ENCODE data around the gene ZFYVE21. TPM values are rescaled to one million over a fixed set of nuclear protein-coding genes. Genes with fewer than 3 reads are reported as not detected.

Gene ZFYVE21
- total RNA-seq, 1 experiment from 2014 or later: 28.4 TPM

DNA sequence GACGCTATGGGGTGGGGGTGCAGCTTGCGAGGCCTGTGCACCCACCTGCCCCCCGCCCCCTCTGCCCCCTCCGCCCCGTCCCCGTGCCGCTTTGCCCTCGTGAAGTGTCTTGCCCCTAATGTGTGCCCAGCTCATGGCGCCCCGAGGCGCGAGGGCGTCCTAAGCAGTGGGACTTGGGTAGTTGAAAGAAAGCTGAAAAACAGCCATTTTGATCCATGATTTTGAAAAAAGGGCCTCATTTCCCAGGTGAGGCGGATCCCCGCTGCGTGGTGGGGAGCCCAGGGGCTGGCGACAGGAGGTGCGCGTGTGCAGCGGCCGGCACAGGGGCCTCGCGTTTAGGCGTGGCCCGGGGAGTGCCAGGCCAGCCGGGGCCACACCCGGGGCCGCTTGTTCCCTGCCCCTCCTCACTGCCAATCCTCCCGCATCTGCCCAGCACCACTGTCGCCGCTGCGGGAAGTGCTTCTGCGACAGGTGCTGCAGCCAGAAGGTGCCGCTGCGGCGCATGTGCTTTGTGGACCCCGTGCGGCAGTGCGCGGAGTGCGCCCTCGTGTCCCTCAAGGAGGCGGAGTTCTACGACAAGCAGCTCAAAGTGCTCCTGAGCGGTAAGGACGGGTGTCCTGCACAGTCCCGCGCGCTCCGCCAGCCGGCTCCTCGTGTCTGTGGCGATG is 11.8 kb downstream of the ZFYVE21 start:
- Histone ChIP-seq H3K9me3 (ENCODE audit: low read length) (no peaks in the 10 kb centered on the region), H4K20me1 (ENCODE audit: insufficient read depth, low read depth, low read length) (peaks cover 12% of the 10 kb centered on the region; the same call in 1 of the 2 replicates), H2AFZ (ENCODE audit: low read length) (no peak overlapping the region), H3K9ac (ENCODE audit: low read length) (no peak overlapping the region), H3K9me2 (replicated peaks; ENCODE audit: insufficient read depth, low read length) (no peaks in the 10 kb centered on the region), H3K36me3 (ENCODE audit: insufficient read depth, low read length) (peaks cover 10% of the 10 kb centered on the region), H3K27me3 (ENCODE audit: low read length) (no peaks in the 10 kb centered on the region), H3K4me1 (ENCODE audit: low read length) (no peaks in the 10 kb centered on the region), H3K4me3 (ENCODE audit: low read length) (no peak overlapping the region), H3K79me2 (ENCODE audit: low read length) (peaks cover 36% of the 10 kb centered on the region), H3K4me2 (ENCODE audit: low read depth, low read length, poor library complexity, severe bottlenecking) (no peak overlapping the region), H3K27ac (ENCODE audit: low read length) (no peak overlapping the region)
- DNase-seq: no peak

DNA sequence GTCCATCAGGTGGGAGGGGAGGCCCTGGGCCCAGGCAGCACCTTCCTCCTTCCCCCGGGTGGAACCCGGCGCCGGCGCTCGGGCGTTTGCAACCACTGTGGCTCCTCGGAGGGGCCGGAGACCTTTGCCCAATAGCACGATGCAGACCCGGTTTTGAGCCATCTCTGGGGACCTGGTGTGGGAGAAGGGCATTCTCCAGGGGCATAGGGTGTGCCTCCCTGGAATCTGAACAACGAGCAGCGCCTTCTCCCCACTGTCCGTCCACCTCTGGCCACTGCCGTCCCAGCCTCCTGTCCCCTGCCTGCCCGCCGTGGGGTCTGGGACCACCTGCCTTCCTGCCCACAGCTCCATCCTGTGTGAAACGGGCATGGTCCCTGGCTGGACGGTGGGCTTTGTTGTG is 12.5 kb downstream of the ZFYVE21 start:
- H3K4me2 ChIP-seq (ENCODE audit: low read depth, low read length, poor library complexity, severe bottlenecking): no peak overlapping the region
- peaks cover 12% of the 10 kb centered on the region; the same call in 1 of the 2 replicates for H4K20me1 ChIP-seq (ENCODE audit: insufficient read depth, low read depth, low read length)
- H3K27ac ChIP-seq (ENCODE audit: low read length): no peak overlapping the region
- no peaks in the 10 kb centered on the region for H3K4me1 ChIP-seq (ENCODE audit: low read length)
- H3K36me3 ChIP-seq (ENCODE audit: insufficient read depth, low read length): peaks cover 10% of the 10 kb centered on the region
- H3K9me2 ChIP-seq (replicated peaks; ENCODE audit: insufficient read depth, low read length): no peaks in the 10 kb centered on the region
- H3K9ac ChIP-seq (ENCODE audit: low read length): no peak overlapping the region
- no peak overlapping the region for H3K4me3 ChIP-seq (ENCODE audit: low read length)
- peaks cover 32% of the 10 kb centered on the region for H3K79me2 ChIP-seq (ENCODE audit: low read length)
- H3K27me3 ChIP-seq (ENCODE audit: low read length): no peaks in the 10 kb centered on the region
- no peak for DNase-seq
- H2AFZ ChIP-seq (ENCODE audit: low read length): no peak overlapping the region
- no peaks in the 10 kb centered on the region for H3K9me3 ChIP-seq (ENCODE audit: low read length)

DNA sequence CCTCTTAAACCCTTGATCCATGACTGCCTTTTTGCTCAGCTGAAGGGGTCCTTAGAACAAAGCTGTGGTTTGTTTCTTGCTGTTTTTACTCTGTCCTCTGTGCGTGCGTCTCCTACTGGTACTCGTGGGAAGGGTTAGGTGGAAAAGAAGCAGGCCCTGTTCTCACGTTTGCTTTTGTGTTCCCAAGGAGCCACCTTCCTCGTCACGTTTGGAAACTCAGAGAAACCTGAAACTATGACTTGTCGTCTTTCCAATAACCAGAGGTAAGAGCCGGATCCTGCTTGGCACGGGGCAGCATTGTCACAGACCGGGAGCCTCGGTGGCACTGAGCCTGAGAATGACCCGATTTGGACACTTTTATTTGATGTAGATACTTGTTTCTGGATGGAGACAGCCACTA is 13.1 kb downstream of the ZFYVE21 start:
- no peaks in the 10 kb centered on the region for H3K27me3 ChIP-seq (ENCODE audit: low read length)
- DNase-seq: no peak
- H3K4me3 ChIP-seq (ENCODE audit: low read length): no peak overlapping the region
- H3K27ac ChIP-seq (ENCODE audit: low read length): no peak overlapping the region
- H3K9me3 ChIP-seq (ENCODE audit: low read length): no peaks in the 10 kb centered on the region
- no peaks in the 10 kb centered on the region for H3K4me1 ChIP-seq (ENCODE audit: low read length)
- no peak overlapping the region for H3K9ac ChIP-seq (ENCODE audit: low read length)
- H3K4me2 ChIP-seq (ENCODE audit: low read depth, low read length, poor library complexity, severe bottlenecking): no peak overlapping the region
- peaks cover 26% of the 10 kb centered on the region for H3K79me2 ChIP-seq (ENCODE audit: low read length)
- no peak overlapping the region for H2AFZ ChIP-seq (ENCODE audit: low read length)
- no peaks in the 10 kb centered on the region for H3K9me2 ChIP-seq (replicated peaks; ENCODE audit: insufficient read depth, low read length)
- H3K36me3 ChIP-seq (ENCODE audit: insufficient read depth, low read length): peaks cover 10% of the 10 kb centered on the region
- peaks cover 12% of the 10 kb centered on the region; the same call in 1 of the 2 replicates for H4K20me1 ChIP-seq (ENCODE audit: insufficient read depth, low read depth, low read length)

DNA sequence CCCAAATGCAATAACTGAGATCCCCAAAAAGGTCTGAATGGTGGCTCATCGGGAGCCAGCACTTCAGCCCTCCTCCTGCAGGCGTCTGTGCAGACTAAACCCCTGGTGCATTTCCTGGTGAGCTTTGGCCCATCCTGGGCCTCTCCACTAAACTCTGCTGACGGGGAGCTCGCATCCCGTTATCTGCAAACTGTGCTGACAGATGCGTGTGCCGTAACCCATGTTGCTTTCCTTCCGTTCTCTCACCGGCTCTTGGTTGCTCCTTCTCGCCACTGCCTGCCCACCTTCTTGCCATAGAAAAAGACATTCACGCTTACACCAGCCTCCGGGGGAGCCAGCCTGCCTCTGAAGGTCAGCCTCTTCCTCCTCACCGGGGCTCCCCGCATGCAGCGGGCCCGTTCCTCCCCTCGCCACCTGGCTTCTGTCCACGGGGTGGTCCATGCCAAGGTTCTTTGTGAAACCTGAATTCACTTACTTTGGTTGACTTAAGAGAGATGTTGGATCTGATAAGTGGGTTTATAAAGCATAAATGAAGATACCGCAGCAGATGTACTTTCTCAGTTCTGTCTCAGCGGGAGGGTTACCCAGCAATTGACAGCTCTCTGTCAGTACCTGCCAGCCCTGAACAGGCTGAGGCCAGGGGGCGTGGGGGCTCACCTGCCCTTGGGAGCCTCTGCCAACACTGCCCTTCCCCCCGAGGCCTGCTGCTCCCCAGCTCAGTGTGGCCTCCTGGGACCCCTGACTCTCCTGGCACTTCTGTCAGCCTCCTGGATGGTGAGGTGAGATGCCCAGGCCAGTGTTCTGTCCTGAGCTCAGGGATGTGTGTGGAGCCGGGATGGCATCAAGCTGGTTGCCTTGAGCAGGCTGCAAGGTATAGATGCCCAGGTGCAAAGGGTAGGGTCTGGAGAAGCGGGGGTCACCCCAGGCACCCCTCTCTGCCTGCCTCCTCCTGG is 14.2 kb downstream of the ZFYVE21 start:
- no peaks in the 10 kb centered on the region for H3K9me3 ChIP-seq (ENCODE audit: low read length)
- H3K4me3 ChIP-seq (ENCODE audit: low read length): no peak overlapping the region
- H3K79me2 ChIP-seq (ENCODE audit: low read length): peaks cover 17% of the 10 kb centered on the region
- peaks cover 10% of the 10 kb centered on the region for H3K36me3 ChIP-seq (ENCODE audit: insufficient read depth, low read length)
- H3K4me2 ChIP-seq (ENCODE audit: low read depth, low read length, poor library complexity, severe bottlenecking): no peak overlapping the region
- H3K9ac ChIP-seq (ENCODE audit: low read length): no peak overlapping the region
- no peak overlapping the region for H3K27ac ChIP-seq (ENCODE audit: low read length)
- H4K20me1 ChIP-seq (ENCODE audit: insufficient read depth, low read depth, low read length): peaks cover 8% of the 10 kb centered on the region; the same call in 1 of the 2 replicates
- no peak overlapping the region for H2AFZ ChIP-seq (ENCODE audit: low read length)
- no peaks in the 10 kb centered on the region for H3K4me1 ChIP-seq (ENCODE audit: low read length)
- H3K9me2 ChIP-seq (replicated peaks; ENCODE audit: insufficient read depth, low read length): no peaks in the 10 kb centered on the region
- no peaks in the 10 kb centered on the region for H3K27me3 ChIP-seq (ENCODE audit: low read length)
- DNase-seq: no peak

DNA sequence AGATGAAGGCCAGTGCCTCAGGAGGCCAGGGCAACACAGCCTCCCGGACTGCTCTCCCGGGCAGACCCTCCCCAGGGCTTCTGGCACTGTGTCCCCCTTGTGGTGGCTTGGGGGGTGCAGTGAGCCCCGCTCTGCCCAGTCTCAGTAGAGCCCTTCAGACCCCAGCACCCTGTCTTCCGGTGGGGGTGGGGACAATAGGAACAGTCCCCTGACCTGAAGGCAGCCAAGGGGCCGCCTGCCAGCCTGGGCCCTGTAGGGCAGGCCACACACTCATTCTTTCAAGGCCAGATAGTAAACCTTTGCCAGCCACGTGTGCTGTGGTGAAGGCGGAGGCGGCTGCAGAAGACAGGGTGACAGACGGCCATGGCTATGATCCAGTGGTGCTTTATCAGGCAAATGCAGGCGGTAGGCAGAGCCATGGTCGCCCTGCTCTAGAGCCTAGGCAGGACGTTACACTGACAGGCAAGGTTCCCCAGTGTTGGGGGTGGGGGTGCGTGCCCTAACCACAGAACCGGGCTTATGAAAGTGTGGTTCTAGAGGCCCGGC is 15.0 kb downstream of the ZFYVE21 start:
- no peak for DNase-seq
- Histone ChIP-seq H3K36me3 (ENCODE audit: insufficient read depth, low read length) (peaks cover 10% of the 10 kb centered on the region), H3K27me3 (ENCODE audit: low read length) (no peaks in the 10 kb centered on the region), H3K4me3 (ENCODE audit: low read length) (no peak overlapping the region), H3K79me2 (ENCODE audit: low read length) (peaks cover 9% of the 10 kb centered on the region), H2AFZ (ENCODE audit: low read length) (no peak overlapping the region), H3K4me1 (ENCODE audit: low read length) (no peaks in the 10 kb centered on the region), H3K4me2 (ENCODE audit: low read depth, low read length, poor library complexity, severe bottlenecking) (no peak overlapping the region), H3K9me3 (ENCODE audit: low read length) (no peaks in the 10 kb centered on the region), H3K9me2 (replicated peaks; ENCODE audit: insufficient read depth, low read length) (no peaks in the 10 kb centered on the region), H3K9ac (ENCODE audit: low read length) (no peak overlapping the region), H4K20me1 (ENCODE audit: insufficient read depth, low read depth, low read length) (peaks cover 4% of the 10 kb centered on the region; the same call in 1 of the 2 replicates), H3K27ac (ENCODE audit: low read length) (no peak overlapping the region)

DNA sequence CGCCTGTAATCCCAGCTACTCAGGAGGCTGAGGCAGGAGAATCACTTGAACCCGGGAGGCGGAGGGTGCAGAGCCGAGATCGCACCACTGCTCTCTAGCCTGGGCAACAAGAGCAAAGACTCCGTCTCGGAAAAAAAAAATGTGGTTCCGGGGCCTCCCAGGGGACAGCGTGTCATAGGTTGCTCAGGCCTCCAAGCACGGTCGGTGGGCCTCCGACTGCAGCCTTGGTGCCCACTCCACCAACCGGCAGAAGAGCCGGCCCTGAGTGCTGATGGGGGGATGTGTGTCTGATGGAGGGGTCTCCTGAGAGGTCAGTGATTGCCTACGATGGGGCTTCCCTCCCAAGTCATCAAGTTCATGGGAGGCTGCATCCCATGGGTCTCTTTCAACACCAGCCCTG is 15.9 kb downstream of the ZFYVE21 start:
- Histone ChIP-seq H4K20me1 (ENCODE audit: insufficient read depth, low read depth, low read length) (peaks cover 3% of the 10 kb centered on the region; the same call in 1 of the 2 replicates), H2AFZ (ENCODE audit: low read length) (no peak overlapping the region), H3K9ac (ENCODE audit: low read length) (no peak overlapping the region), H3K79me2 (ENCODE audit: low read length) (peaks cover under 1% of the 10 kb centered on the region; the same call in 1 of the 2 replicates), H3K4me2 (ENCODE audit: low read depth, low read length, poor library complexity, severe bottlenecking) (no peak overlapping the region), H3K4me3 (ENCODE audit: low read length) (no peak overlapping the region), H3K9me3 (ENCODE audit: low read length) (no peaks in the 10 kb centered on the region), H3K27ac (ENCODE audit: low read length) (no peak overlapping the region), H3K36me3 (ENCODE audit: insufficient read depth, low read length) (peaks cover 6% of the 10 kb centered on the region; the same call in 1 of the 2 replicates), H3K27me3 (ENCODE audit: low read length) (no peaks in the 10 kb centered on the region), H3K9me2 (replicated peaks; ENCODE audit: insufficient read depth, low read length) (no peaks in the 10 kb centered on the region), H3K4me1 (ENCODE audit: low read length) (no peaks in the 10 kb centered on the region)
- DNase-seq: no peak

DNA sequence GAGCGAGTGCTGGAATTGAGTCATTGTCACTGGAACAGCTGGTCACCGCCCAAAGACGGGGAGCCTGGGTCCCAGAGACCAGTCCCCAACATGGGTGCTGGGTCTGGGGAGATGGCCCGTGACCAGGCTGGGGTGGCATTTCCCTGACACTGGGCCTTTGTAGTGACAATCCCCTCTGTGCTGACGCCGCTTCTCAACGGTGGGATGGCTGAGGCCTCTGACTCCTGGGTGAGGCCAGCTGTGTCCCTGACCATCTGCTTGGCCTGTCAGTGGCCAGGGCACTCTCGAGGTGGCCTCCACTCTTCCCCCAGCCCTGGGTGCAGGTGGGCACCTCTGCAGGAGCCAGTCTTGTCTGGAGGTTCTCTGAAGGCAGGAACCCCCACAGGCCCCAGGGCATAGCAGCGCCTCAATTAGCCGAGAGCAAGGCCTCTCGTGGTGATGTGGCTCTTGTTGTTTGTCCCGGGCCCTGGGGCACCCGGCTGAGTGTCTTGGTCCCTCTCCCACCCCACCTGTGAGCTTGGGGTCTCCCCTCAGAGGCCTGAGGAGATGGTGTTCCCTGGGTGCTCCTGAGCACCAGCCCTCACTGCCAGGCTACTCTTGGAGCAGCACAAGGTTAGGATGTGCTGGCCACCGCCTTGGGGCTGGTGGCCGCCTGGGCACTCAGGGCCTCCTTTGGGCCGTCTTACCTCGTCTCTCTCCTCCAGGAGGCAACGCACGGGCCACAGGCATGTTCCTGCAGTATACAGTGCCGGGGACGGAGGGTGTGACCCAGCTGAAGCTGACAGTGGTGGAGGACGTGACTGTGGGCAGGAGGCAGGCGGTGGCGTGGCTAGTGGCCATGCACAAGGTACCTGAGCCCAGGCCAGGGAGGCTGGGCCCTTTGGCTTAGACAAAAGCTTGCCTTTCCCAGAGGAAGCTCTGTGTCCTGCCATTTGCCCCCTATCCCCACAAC is 16.6 kb downstream of the ZFYVE21 start:
- H2AFZ ChIP-seq (ENCODE audit: low read length): no peak overlapping the region
- H3K79me2 ChIP-seq (ENCODE audit: low read length): no peaks in the 10 kb centered on the region
- H3K9me3 ChIP-seq (ENCODE audit: low read length): no peaks in the 10 kb centered on the region
- no peak overlapping the region for H3K4me2 ChIP-seq (ENCODE audit: low read depth, low read length, poor library complexity, severe bottlenecking)
- no peaks in the 10 kb centered on the region for H3K27me3 ChIP-seq (ENCODE audit: low read length)
- no peaks in the 10 kb centered on the region; the same call in 1 of the 2 replicates for H4K20me1 ChIP-seq (ENCODE audit: insufficient read depth, low read depth, low read length)
- no peaks in the 10 kb centered on the region for H3K4me1 ChIP-seq (ENCODE audit: low read length)
- no peak overlapping the region for H3K27ac ChIP-seq (ENCODE audit: low read length)
- H3K9ac ChIP-seq (ENCODE audit: low read length): no peak overlapping the region
- DNase-seq: no peak
- peaks cover 6% of the 10 kb centered on the region; the same call in 1 of the 2 replicates for H3K36me3 ChIP-seq (ENCODE audit: insufficient read depth, low read length)
- H3K9me2 ChIP-seq (replicated peaks; ENCODE audit: insufficient read depth, low read length): no peaks in the 10 kb centered on the region
- no peak overlapping the region for H3K4me3 ChIP-seq (ENCODE audit: low read length)
